IPS-18a (cell line): ENCODE measurements around the gene DCDC2C.

ENCODE experiments used
- H3K27ac ChIP-seq: one replicate; pipeline ENCODE4 v1.5.1; 2013; ENCODE audit warnings: low read length
- H3K27me3 ChIP-seq: one replicate; pipeline ENCODE4 v1.6.1; 2013; ENCODE audit warnings: mild to moderate bottlenecking, low read length; ENCODE audit not compliant: control insufficient read depth, insufficient read depth
- H3K36me3 ChIP-seq: one replicate; pipeline ENCODE4 v1.6.1; 2013; ENCODE audit warnings: low read depth, low read length; ENCODE audit not compliant: control insufficient read depth
- H3K4me1 ChIP-seq: one replicate; pipeline ENCODE4 v1.6.1; 2013; ENCODE audit warnings: low read depth, low read length; ENCODE audit not compliant: control insufficient read depth
- H3K4me3 ChIP-seq: one replicate; pipeline ENCODE4 v1.5.1; 2013; ENCODE audit warnings: low read length
- H3K9ac ChIP-seq: one replicate; pipeline ENCODE4 v1.6.1; 2013; ENCODE audit warnings: mild to moderate bottlenecking, low read length, moderate library complexity
- H3K9me3 ChIP-seq: one replicate; pipeline ENCODE4 v1.6.1; 2013; ENCODE audit warnings: low read depth, low read length; ENCODE audit not compliant: control insufficient read depth

DCDC2C gene

DNA sequence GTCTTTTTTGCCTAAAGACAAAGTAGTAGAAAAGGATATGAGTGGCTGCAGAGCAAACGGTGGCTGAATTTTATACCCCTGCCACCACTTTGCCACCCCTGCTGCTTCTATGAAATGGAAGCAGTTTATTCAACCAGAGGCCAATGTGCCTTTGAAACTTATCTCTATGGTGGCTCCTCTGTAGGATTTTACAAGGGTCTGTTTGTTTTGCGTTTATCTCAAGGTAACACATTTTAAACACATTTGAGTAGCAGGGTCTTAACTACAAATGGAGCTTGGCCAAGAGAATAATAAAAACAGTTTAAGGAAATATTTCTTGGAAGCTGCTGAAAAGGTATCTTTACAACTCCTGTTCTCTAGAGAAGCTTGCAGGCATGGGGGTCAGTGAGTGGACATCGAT lies 39.3 kb upstream of the DCDC2C start:
- no peak overlapping the region for H3K9ac ChIP-seq
- no peak overlapping the region for H3K4me3 ChIP-seq
- no peak overlapping the region for H3K27ac ChIP-seq
- no peaks in the 10 kb centered on the region for H3K9me3 ChIP-seq
- H3K36me3 ChIP-seq = no peaks in the 10 kb centered on the region
- H3K4me1 ChIP-seq = peaks cover 4% of the 10 kb centered on the region
- H3K27me3 ChIP-seq = no peaks in the 10 kb centered on the region

DNA sequence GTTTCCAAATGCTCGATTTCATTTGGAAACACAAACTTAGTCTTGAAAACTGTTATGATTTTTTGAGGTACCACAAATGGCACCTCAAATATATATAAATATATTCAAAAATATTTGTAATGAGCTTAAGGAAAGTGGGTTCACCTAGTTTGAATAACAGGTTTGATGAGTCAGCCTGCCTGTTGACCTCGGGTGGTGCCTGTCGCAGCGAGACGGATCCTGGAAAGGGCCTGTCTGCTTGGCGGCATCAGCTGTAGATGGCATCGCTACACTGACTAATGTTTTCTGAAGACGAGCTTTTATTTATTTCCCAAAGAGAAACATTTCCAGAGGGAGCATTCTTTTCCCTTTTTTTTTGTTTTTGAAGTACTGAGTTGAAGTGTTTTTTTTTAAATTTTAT lies 38.5 kb upstream of the DCDC2C start:
- Histone ChIP-seq H3K9me3 (no peaks in the 10 kb centered on the region), H3K27ac (no peak overlapping the region), H3K36me3 (no peaks in the 10 kb centered on the region), H3K27me3 (no peaks in the 10 kb centered on the region), H3K4me1 (no peaks in the 10 kb centered on the region), H3K9ac (no peak overlapping the region), H3K4me3 (no peak overlapping the region)

DNA sequence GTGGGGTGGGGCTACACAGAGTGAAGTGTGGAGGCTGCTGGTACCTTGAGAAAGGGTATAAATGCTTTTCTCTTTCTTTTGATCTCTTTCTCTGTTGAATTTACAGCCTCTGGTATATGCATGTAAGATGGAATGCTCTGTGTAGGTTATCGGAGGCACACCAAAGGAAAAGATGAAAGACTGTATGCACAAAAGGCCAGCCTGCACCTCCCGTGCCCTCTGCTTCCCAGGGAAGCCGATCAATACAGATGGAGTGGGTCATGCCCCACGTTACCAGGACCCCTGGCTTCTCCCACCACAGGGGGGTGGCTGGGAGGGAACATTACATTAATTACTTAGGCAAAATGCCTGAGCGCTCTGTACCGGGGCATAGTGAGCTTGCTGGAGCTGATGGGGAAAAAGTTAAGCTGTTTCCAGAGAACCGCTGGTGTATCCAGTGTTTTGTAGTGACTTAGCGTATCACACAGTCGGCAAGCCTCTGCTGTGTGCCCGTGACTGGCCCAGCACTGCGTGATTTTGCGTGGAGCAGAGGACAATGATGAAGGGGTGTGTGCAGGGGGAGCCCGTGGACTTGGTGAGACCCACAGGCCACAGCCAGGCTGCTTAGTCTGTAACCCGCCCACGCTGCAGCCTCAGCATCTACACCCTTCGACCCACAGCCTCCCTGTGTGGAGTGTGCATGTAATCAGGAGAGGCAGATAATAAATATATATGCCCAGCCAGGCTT lies 37.3 kb upstream of the DCDC2C start:
- H3K4me3 ChIP-seq = no peak overlapping the region
- no peaks in the 10 kb centered on the region for H3K9me3 ChIP-seq
- H3K4me1 ChIP-seq = no peaks in the 10 kb centered on the region
- H3K9ac ChIP-seq = no peak overlapping the region
- no peak overlapping the region for H3K27ac ChIP-seq
- H3K27me3 ChIP-seq = no peaks in the 10 kb centered on the region
- no peaks in the 10 kb centered on the region for H3K36me3 ChIP-seq

DNA sequence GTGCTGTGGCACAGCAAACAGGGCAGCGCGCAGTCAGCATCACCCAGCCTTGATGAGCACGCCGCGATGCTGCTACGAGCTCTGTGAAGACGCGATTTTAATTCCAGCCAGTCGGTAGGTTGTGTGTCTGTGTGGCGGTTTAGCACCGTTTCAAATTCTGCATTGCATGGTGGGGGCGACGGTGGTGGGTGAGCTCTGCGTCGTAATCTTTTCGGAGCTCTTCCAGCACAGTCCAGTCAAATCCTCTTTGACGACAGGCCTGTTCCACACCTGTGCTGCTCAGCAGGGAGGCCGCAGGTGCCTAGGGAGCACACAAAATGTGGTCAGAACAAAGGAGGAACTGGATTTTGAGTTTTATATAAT lies 36.8 kb upstream of the DCDC2C start:
- Histone ChIP-seq H3K9me3 (no peaks in the 10 kb centered on the region), H3K27me3 (no peaks in the 10 kb centered on the region), H3K9ac (no peak overlapping the region), H3K36me3 (no peaks in the 10 kb centered on the region), H3K4me3 (no peak overlapping the region), H3K27ac (no peak overlapping the region), H3K4me1 (no peaks in the 10 kb centered on the region)

DNA sequence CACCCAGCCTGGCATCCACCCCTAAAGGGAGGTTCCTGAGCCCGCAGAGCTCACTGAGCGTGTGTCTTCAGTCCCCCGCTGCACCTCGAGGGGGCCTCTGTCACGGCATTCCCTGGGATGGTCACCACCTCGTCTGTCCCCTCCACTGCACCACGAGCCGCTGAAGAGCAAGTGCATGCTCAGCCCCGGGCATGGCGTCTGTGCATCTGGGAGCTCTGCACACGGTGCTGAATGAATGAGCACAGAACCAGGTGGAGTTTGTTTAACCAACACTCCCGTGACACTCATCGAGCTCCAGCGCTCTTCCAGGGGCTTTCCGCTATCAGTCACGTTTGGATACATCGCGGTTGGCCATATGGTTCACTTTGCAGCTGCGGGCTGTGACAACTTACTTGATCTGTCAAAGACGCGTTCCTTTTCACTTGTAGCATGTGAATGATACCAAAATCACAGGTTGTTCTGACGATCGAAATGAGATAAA lies 36.2 kb upstream of the DCDC2C start:
- Histone ChIP-seq H3K36me3 (no peaks in the 10 kb centered on the region), H3K9ac (no peak overlapping the region), H3K4me1 (no peaks in the 10 kb centered on the region), H3K4me3 (no peak overlapping the region), H3K9me3 (no peaks in the 10 kb centered on the region), H3K27me3 (no peaks in the 10 kb centered on the region), H3K27ac (no peak overlapping the region)

DNA sequence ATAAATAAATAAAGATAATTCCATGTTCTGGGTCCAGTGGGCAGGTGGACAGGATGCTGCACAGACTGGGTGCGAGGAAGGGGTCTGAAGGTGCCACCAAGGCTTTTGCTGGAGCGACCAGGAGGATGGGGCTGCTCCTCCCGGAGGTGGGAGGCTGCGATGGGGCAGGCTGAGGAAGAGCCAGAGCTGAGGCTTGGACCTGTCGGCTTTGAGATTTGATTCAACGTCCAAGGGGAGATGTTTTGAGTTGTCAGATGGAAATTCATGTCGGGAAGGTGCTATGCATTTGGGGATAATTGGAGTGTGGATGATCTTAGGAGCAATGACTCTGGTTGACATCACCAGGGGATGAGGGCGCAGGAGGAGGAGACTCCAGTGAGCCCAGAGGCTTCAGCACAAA lies 33.7 kb upstream of the DCDC2C start:
- Histone ChIP-seq H3K4me1 (no peaks in the 10 kb centered on the region), H3K9me3 (no peaks in the 10 kb centered on the region), H3K36me3 (no peaks in the 10 kb centered on the region), H3K27ac (no peak overlapping the region), H3K4me3 (no peak overlapping the region), H3K27me3 (no peaks in the 10 kb centered on the region), H3K9ac (no peak overlapping the region)

DNA sequence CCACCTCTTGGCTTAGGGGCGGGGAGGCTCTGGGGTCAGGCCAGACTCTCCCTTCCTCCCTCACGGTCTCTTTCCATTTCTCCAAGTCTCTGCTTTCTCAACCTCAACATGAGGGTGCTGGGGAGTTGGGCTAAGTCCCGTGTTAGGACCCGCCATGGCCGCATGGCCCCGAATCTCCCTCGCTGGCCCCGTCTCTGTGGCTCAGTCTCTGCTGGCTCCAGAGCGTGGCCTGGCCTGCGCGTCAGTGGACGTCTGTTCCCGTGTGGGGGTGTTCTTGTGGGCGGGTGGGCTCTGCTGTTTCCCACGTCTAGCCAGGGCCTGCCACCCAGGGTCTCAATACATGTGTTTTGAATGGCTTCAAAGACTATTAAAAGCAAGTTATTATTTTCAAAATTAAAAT lies 33.0 kb upstream of the DCDC2C start:
- Histone ChIP-seq H3K9me3 (no peaks in the 10 kb centered on the region), H3K27ac (no peak overlapping the region), H3K36me3 (no peaks in the 10 kb centered on the region), H3K4me3 (no peak overlapping the region), H3K9ac (no peak overlapping the region), H3K4me1 (no peaks in the 10 kb centered on the region), H3K27me3 (no peaks in the 10 kb centered on the region)

DNA sequence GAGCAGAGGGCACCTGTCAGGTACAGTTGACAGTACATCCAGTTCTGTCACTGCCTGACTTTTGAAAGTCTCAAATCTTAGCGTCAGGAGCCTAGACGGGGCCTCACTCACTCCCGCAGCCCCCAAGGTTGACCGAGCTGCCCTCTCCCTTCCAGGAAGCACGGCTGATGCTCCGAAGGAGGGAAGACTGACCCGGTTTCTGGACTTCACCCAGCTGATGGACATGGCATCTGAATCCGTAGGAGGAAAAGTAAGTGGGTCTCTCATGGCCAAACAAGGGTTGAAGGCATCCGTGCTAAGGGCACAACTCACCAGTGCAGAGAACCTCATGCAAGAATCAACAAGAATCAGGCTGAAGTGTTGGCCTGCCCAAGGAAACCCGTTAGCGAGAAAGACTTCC lies 32.4 kb upstream of the DCDC2C start:
- H3K27me3 ChIP-seq = no peaks in the 10 kb centered on the region
- H3K4me3 ChIP-seq = no peak overlapping the region
- no peak overlapping the region for H3K9ac ChIP-seq
- H3K36me3 ChIP-seq = no peaks in the 10 kb centered on the region
- no peaks in the 10 kb centered on the region for H3K9me3 ChIP-seq
- no peaks in the 10 kb centered on the region for H3K4me1 ChIP-seq
- H3K27ac ChIP-seq = no peak overlapping the region

DNA sequence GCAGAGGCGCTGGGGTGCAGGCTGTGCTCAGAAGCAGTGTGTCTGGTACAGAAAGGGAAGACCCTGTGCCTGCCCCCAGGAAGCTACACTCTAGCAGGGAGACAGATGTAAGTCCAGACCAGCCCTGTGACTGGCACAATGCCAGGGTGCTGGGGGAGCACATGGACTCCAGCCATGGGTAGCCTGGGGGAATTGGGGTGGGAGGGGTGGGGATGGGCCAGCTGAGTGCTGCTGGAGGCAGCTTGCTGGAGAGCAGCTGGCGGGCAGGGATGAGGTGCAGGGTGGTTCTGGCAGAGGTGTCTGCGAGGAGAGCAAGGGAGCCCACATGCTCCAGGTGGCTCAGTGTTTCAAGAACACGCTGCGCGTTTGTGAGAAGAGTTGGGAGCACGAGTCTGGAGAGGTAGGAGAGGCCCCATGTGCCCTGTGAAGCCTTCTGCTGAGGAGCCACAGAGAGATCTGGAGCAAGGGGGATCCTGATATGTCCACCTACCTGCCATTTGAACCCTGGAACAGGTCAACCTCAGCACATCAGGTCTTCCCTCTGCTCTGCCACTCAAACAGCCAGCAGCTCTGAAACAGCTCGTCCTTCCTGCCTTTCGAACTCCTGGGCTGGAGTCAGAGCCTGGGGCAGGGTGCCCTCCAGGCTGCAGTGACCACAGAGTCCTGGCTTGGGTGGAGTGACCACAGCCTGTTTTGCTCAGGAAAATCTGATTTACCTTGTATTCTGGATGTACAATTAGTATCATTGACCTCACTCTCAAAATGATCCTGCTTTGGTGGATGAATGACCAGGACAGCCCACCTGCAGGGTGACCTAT lies 30.3 kb upstream of the DCDC2C start:
- Histone ChIP-seq H3K36me3 (no peaks in the 10 kb centered on the region), H3K27ac (no peak overlapping the region), H3K9me3 (no peaks in the 10 kb centered on the region), H3K27me3 (no peaks in the 10 kb centered on the region), H3K4me3 (no peak overlapping the region), H3K9ac (no peak overlapping the region), H3K4me1 (no peaks in the 10 kb centered on the region)

DNA sequence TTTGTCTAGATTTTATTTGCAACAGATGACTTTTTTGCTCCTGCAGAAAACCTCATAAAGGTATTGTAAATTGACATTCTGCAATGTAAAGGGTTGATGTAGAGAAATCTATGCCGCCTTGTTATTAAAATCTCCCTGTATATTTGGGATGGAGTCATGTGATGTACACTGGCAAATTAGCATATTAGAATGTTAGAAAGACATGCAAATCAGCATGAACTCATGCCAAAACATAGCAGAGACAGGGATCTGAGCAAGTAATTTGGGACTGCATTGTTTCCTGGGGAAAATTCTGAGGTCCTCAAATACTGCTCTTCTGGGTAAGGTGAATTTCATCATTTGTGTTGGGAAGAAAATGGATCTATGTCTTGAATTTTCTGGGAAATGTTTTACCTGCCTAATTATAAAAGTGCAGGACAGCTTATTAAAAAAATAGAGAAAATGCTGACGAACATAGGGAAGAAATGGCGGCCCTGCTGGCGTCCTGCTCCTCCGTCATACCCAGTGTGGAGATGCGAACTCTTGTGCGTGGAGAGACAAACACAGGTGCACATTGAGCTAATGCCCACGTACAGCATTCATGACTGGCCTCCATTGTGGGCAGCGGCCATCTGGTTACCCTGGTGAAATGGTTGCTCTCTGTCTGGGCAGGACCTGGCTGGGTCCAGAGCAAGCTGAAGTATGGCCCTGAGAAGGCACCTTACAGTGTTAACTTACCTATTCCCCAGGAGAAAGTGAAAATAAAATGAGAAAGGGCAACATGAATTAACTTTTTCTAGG lies 29.1 kb upstream of the DCDC2C start:
- Histone ChIP-seq H3K9me3 (no peaks in the 10 kb centered on the region), H3K4me3 (no peak overlapping the region), H3K9ac (no peak overlapping the region), H3K4me1 (no peaks in the 10 kb centered on the region), H3K27ac (no peak overlapping the region), H3K36me3 (no peaks in the 10 kb centered on the region), H3K27me3 (no peaks in the 10 kb centered on the region)

DNA sequence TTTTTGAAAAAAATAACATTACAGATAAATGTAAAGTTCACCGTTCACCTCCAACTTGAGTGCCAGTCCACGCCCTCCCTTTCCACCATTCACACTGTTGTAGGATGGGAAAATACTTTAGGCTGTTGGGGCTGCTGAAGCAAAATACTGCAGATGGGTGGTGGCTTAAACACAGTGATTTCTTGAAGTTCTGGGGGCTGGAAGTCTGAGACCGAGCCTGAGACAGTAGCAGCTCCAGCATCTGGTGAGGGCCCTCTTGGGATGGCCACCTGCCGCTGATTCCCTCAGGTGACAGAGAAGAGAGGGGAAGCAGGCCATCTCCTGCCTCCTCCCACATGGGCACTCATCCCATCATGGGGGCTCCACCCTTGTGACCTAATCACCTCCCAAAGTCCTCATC lies 27.7 kb upstream of the DCDC2C start:
- Histone ChIP-seq H3K27me3 (no peaks in the 10 kb centered on the region), H3K9me3 (no peaks in the 10 kb centered on the region), H3K4me3 (no peak overlapping the region), H3K9ac (no peak overlapping the region), H3K4me1 (no peaks in the 10 kb centered on the region), H3K36me3 (no peaks in the 10 kb centered on the region), H3K27ac (no peak overlapping the region)
